Stomach (tissue), 9 donors: Measurements from ENCODE around the gene CXCL6. TPM values are rescaled to one million over a fixed set of nuclear protein-coding genes. Genes with fewer than 3 reads are reported as not detected.

Experiments used
- DNase-seq, 2 donors: peaks; one replicate each; pipeline versions ENCODE4 v3.0.0 to v3.0.0-alpha.2; 2013 to 2019
- H3K27ac ChIP-seq, 5 donors: fragments of 200-600 bp in 4 of 5; sonication (generic) in 4 of 5; one replicate each; pipeline ENCODE4 v1.5.1; 2013 to 2019; ENCODE audit warnings: mild to moderate bottlenecking in 1 of 5, moderate library complexity in 1 of 5
- H3K27me3 ChIP-seq, 3 donors: fragments of 200-600 bp; sonication (generic); one replicate each; pipeline ENCODE4 v1.5.1; 2017 to 2019; ENCODE audit warnings: mixed run types in 1 of 3
- H3K36me3 ChIP-seq, 4 donors: fragments of 200-600 bp; sonication (generic); 1 replicate in 3 of 4; 2 replicates in 1 of 4; pipeline ENCODE4 v1.5.1; 2016 to 2019
- H3K4me1 ChIP-seq, 4 donors: fragments of 200-600 bp; sonication (generic); one replicate each; pipeline ENCODE4 v1.5.1; 2016 to 2019
- H3K4me3 ChIP-seq, 4 donors: fragments of 200-600 bp; sonication (generic) in 3 of 4; one replicate each; pipeline ENCODE4 v1.5.1; 2016 to 2019; ENCODE audit warnings: mild to moderate bottlenecking in 1 of 4
- H3K9me3 ChIP-seq, 4 donors: fragments of 200-600 bp; sonication (generic); one replicate each; pipeline ENCODE4 v1.5.1; 2016 to 2019
- CTCF ChIP-seq, 7 experiments: fragments of 450-650 bp in 4 of 7; fragments of 200-600 bp in 3 of 7; sonication (generic) in 3 of 7; IDR thresholded peaks; one replicate each; pipeline ENCODE4 v1.5.1; 2016 to 2019; ENCODE audit warnings: antibody characterized with exemption in 7 of 7, control low read depth in 2 of 7, mild to moderate bottlenecking in 1 of 7
- EP300 ChIP-seq: sonication (generic); formaldehyde crosslinking; IDR thresholded peaks from one replicate; pipeline ENCODE4 v1.6.1; 2017; ENCODE audit warnings: antibody characterized with exemption
- POLR2A ChIP-seq, 4 donors: fragments of 450-650 bp; IDR thresholded peaks; one replicate each; pipeline ENCODE4 v1.6.1; 2016; ENCODE audit warnings: antibody characterized with exemption in 4 of 4, control low read depth in 2 of 4, mild to moderate bottlenecking in 1 of 4, moderate library complexity in 1 of 4
- POLR2AphosphoS5 ChIP-seq, 3 donors: sonication (generic); formaldehyde crosslinking; IDR thresholded peaks; one replicate each; pipeline ENCODE4 v1.6.1; 2016; ENCODE audit warnings: antibody characterized with exemption in 3 of 3
- WGBS, 5 donors: extraction: QIAGEN DNeasy Blood & Tissue Kit in 3 of 5; methylation state at CpG; one replicate each; pipeline versions ENCODE4 v1.1.5 to v1.1.7; 2013 to 2018; 5-methylcytosine and 5-hydroxymethylcytosine counted together
- intact Hi-C: fragments of 100-400 bp; cut with DNase I; formaldehyde crosslinking; loops from one replicate; pipeline ENCODE4 v1.15.1; 2023; ENCODE audit warnings: low total_unique reads
- polyA plus RNA-seq, 3 donors: library from polyadenylated mRNA; stranded (reverse); fragments of 200-250 nt; gene quantifications; one replicate each; pipeline ENCODE4 v1.2.3, GENCODE V29; 2013
- total RNA-seq, 5 donors: library from RNA; depleted of rRNA; stranded (reverse); fragments of >200 nt; gene quantifications; one replicate each; pipeline versions ENCODE4 v1.1.0 to v1.2.3, GENCODE V29; 2014 to 2016
- donor health status: healthy with polysubstance abuse.
- donor health status: Bipolar disorder and iron deficiency.
- donor health status: healthy.

CXCL6 gene
- total and polyA plus RNA-seq, 8 donors = 0.18 to 4.7 (median 2.1) TPM; not detected in 3

- Histone ChIP-seq H3K4me1 (no peaks in the 10 kb centered on the region), H3K4me3 (no peak overlapping the region), H3K36me3 (no peaks in the 10 kb centered on the region), H3K27ac (no peak overlapping the region), H3K9me3 (no peaks in the 10 kb centered on the region), H3K27me3 (no peaks in the 10 kb centered on the region)
- intact Hi-C loops = no loop called here
- DNase-seq = no peak
- TF ChIP-seq POLR2A (IDR thresholded peaks at IDR 0.05) = no peak
- no peak for TF ChIP-seq EP300
- no peak for TF ChIP-seq CTCF (IDR thresholded peaks at IDR 0.05)
- TF ChIP-seq POLR2AphosphoS5 (IDR thresholded peaks at IDR 0.05) = no peak
Measured at GRCh38 chr4:73859614-73860088, 23.2 kb downstream of the CXCL6 start.

- no peak overlapping the region for H3K4me3 ChIP-seq
- no peaks in the 10 kb centered on the region for H3K9me3 ChIP-seq
- H3K27ac ChIP-seq = no peak overlapping the region
- no peak for DNase-seq
- no peaks in the 10 kb centered on the region for H3K36me3 ChIP-seq
- H3K27me3 ChIP-seq = no peaks in the 10 kb centered on the region
- 39 to 50% (median 41%) methylated on average over 4 of the region's 4 CpGs for WGBS, 5 donors
- intact Hi-C loops = no loop called here
- no peak for TF ChIP-seq EP300
- no peak for TF ChIP-seq CTCF (IDR thresholded peaks at IDR 0.05)
- no peak for TF ChIP-seq POLR2AphosphoS5 (IDR thresholded peaks at IDR 0.05)
- no peak for TF ChIP-seq POLR2A (IDR thresholded peaks at IDR 0.05)
- H3K4me1 ChIP-seq = no peaks in the 10 kb centered on the region
Measured at GRCh38 chr4:73860181-73860580, 23.7 kb downstream of the CXCL6 start.

DNA sequence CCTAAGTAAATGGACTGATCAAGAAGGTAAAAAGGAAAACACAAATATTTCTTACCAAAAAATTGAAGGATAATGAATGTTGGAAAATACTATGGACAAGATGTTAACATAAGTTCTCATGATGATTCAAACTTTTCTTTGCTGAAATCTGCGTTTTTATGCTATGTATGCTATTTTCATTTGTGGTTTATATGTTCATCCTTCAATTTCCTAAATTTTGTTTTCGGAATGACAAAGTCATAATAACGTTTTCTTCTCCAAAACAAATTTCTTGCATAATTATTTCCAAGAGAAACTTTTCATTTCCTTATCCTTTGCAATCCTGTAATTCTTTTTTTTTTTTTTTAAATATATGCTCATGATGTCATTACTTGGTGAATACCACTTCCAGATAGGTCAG is 24.4 kb downstream of the CXCL6 start:
- no peak for TF ChIP-seq POLR2A (IDR thresholded peaks at IDR 0.05)
- no peak for TF ChIP-seq CTCF (IDR thresholded peaks at IDR 0.05)
- TF ChIP-seq EP300 = no peak
- TF ChIP-seq POLR2AphosphoS5 (IDR thresholded peaks at IDR 0.05) = no peak
- no peak for DNase-seq
- Histone ChIP-seq H3K27me3 (no peaks in the 10 kb centered on the region), H3K4me3 (no peak overlapping the region), H3K4me1 (no peaks in the 10 kb centered on the region), H3K36me3 (no peaks in the 10 kb centered on the region), H3K27ac (no peak overlapping the region), H3K9me3 (no peaks in the 10 kb centered on the region)
- 81 to 90% (median 86%) methylated on average over 3 of the region's 3 CpGs for WGBS, 5 donors
- intact Hi-C loops = no loop called here

DNA sequence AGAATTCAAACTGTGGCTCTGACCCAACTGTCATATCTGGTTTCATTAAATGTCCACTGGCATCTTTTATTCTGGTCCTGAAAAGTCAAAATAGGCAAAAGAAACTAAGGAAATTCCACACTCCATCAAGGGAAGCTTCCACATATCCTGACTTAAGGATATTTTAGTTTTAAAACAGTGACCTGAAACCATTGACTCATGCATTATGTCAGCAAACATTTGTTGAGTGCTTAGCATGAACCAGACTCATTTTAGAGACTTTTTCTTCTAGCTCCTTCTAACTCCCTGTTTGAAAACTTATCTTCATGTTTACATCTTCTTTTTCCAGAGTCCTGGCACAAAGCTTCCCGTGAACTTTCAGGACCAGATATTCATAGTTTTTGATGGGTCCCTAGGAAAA is 25.8 kb downstream of the CXCL6 start:
- Histone ChIP-seq H3K36me3 (no peaks in the 10 kb centered on the region), H3K27ac (no peak overlapping the region), H3K27me3 (no peaks in the 10 kb centered on the region), H3K4me3 (no peak overlapping the region), H3K9me3 (no peaks in the 10 kb centered on the region), H3K4me1 (no peaks in the 10 kb centered on the region)
- WGBS, 5 donors = 82 to 89% (median 85%) methylated on average over 1 of the region's 1 CpG
- DNase-seq = no peak
- TF ChIP-seq EP300 = no peak
- TF ChIP-seq POLR2AphosphoS5 (IDR thresholded peaks at IDR 0.05) = no peak
- no peak for TF ChIP-seq POLR2A (IDR thresholded peaks at IDR 0.05)
- no peak for TF ChIP-seq CTCF (IDR thresholded peaks at IDR 0.05)
- intact Hi-C loops = no loop called here
